Measurements from ENCODE around the gene SPDEF.
A peak's percentile ranks its signal among the peaks of the same experiment; 100 is the strongest.

SPDEF gene

GRCh38 chr6:34514593-34515472, 41.3 kb downstream of the SPDEF start:
- TF ChIP-seq POU6F1 (CRISPR knock-in tag; IDR thresholded peaks at IDR 0.05; ENCODE audit: borderline replicate concordance, low read depth) (no peak), RARB (CRISPR knock-in tag; IDR thresholded peaks at IDR 0.05) (no peak), OSR1 (CRISPR knock-in tag; IDR thresholded peaks at IDR 0.05) (no peak), PPARA (CRISPR knock-in tag; IDR thresholded peaks at IDR 0.05; ENCODE audit: borderline replicate concordance) (no peak), TOX (CRISPR knock-in tag; IDR thresholded peaks at IDR 0.05; ENCODE audit: borderline replicate concordance) (no peak), ZNF8 (CRISPR knock-in tag; IDR thresholded peaks at IDR 0.05) (no peak), ZNF70 (CRISPR knock-in tag; IDR thresholded peaks at IDR 0.05) (no peak), ZC3H10 (CRISPR knock-in tag; IDR thresholded peaks at IDR 0.05) (no peak), ISL1 (CRISPR knock-in tag; IDR thresholded peaks at IDR 0.05) (no peak), TCF4 (CRISPR knock-in tag; IDR thresholded peaks at IDR 0.05; ENCODE audit: borderline replicate concordance) (no peak), PATZ1 (CRISPR knock-in tag; IDR thresholded peaks at IDR 0.05; ENCODE audit: borderline replicate concordance) (no peak), TSHZ2 (CRISPR knock-in tag; IDR thresholded peaks at IDR 0.05) (no peak), CSDC2 (CRISPR knock-in tag; IDR thresholded peaks at IDR 0.05) (no peak), CSRNP3 (CRISPR knock-in tag; IDR thresholded peaks at IDR 0.05) (no peak), ESRRG (CRISPR knock-in tag; IDR thresholded peaks at IDR 0.05) (no peak), ZFP3 (CRISPR knock-in tag; IDR thresholded peaks at IDR 0.05) (no peak), SNAI2 (CRISPR knock-in tag; IDR thresholded peaks at IDR 0.05) (no peak), ZNF565 (CRISPR knock-in tag; conservative IDR thresholded peaks at IDR 0.05; ENCODE audit: low read depth) (no peak), CREB5 (CRISPR knock-in tag; IDR thresholded peaks at IDR 0.05; ENCODE audit: low read depth) (no peak)
- ATAC-seq, result peak; percentile 70

GRCh38 chr6:34514112-34514511, 42.0 kb downstream of the SPDEF start:
- TF ChIP-seq OSR1 (CRISPR knock-in tag; IDR thresholded peaks at IDR 0.05), result no peak
- no peak for TF ChIP-seq SNAI2 (CRISPR knock-in tag; IDR thresholded peaks at IDR 0.05)
- TF ChIP-seq ISL1 (CRISPR knock-in tag; IDR thresholded peaks at IDR 0.05), result no peak
- TF ChIP-seq BACH2 (CRISPR knock-in tag; IDR thresholded peaks at IDR 0.05; ENCODE audit: borderline replicate concordance), result no peak
- no peak for TF ChIP-seq TSHZ2 (CRISPR knock-in tag; IDR thresholded peaks at IDR 0.05)
- no peak for TF ChIP-seq ESRRG (CRISPR knock-in tag; IDR thresholded peaks at IDR 0.05)
- TF ChIP-seq PPARA (CRISPR knock-in tag; IDR thresholded peaks at IDR 0.05; ENCODE audit: borderline replicate concordance), result no peak
- no peak for TF ChIP-seq RARB (CRISPR knock-in tag; IDR thresholded peaks at IDR 0.05)
- no peak for TF ChIP-seq CSRNP3 (CRISPR knock-in tag; IDR thresholded peaks at IDR 0.05)
- ATAC-seq, result no peak
